Osteoblast (primary cell): ENCODE results near the gene SCN9A. TPM values are rescaled to one million over a fixed set of nuclear protein-coding genes. Genes with fewer than 3 reads are reported as not detected.

Experiments
- DNase-seq: peaks from one replicate; pipeline ENCODE4 v3.0.0; 2011; ENCODE audit warnings: low spot score, mixed read lengths; ENCODE audit not compliant: insufficient read length; ENCODE audit errors: missing footprints
- H2AFZ ChIP-seq: 2 replicates; pipeline ENCODE4 v1.6.0; 2011; ENCODE audit warnings: mild to moderate bottlenecking, low read length
- H3K27ac ChIP-seq: 2 replicates; pipeline ENCODE4 v1.5.1; 2011; ENCODE audit warnings: mild to moderate bottlenecking, low read depth, low read length, moderate library complexity
- H3K27me3 ChIP-seq: 2 replicates; pipeline ENCODE4 v1.6.0; 2012; ENCODE audit warnings: mild to moderate bottlenecking, control low read depth, inconsistent platforms, low read length, moderate library complexity; ENCODE audit not compliant: insufficient read depth
- H3K36me3 ChIP-seq: 2 replicates; pipeline ENCODE4 v1.5.1; 2011; ENCODE audit warnings: mild to moderate bottlenecking, low read length, control low read depth, moderate library complexity; ENCODE audit not compliant: insufficient read depth
- H3K4me1 ChIP-seq: 2 replicates; pipeline ENCODE4 v1.5.1; 2011; ENCODE audit warnings: mild to moderate bottlenecking, low read length, control low read depth, moderate library complexity; ENCODE audit not compliant: insufficient read depth
- H3K4me2 ChIP-seq: 2 replicates; pipeline ENCODE4 v1.6.0; 2011; ENCODE audit warnings: mild to moderate bottlenecking, low read length; ENCODE audit not compliant: insufficient read depth
- H3K4me3 ChIP-seq: fragments of 200-600 bp; sonication (generic); 3 replicates; pipeline ENCODE4 v1.5.1; 2012; ENCODE audit warnings: mild to moderate bottlenecking, low read length, inconsistent platforms; ENCODE audit not compliant: insufficient read depth
- H3K79me2 ChIP-seq: 2 replicates; pipeline ENCODE4 v1.6.0; 2012; ENCODE audit warnings: mild to moderate bottlenecking, low read length, control low read depth, inconsistent platforms; ENCODE audit not compliant: insufficient read depth
- H3K9me3 ChIP-seq: 2 replicates; pipeline ENCODE4 v1.5.1; 2011; ENCODE audit warnings: low read depth, low read length, control low read depth
- H4K20me1 ChIP-seq: 2 replicates; pipeline ENCODE4 v1.6.0; 2012; ENCODE audit warnings: mild to moderate bottlenecking, low read length, control low read depth; ENCODE audit not compliant: insufficient read depth
- total RNA-seq: library from RNA; depleted of rRNA; stranded (reverse); fragments of >200 nt; gene quantifications from 2 replicates; pipeline ENCODE4 v1.2.3, GENCODE V29; 2012
- TF ChIP-seq, protein P1 (sequence below): IDR thresholded peaks from 2 replicates; pipeline ENCODE4 v1.5.1; 2011; ENCODE audit warnings: mild to moderate bottlenecking, low read depth, low read length, moderate library complexity; ENCODE audit errors: extremely low read depth

Gene SCN9A
- 1.8 and 2.1 TPM in 2 replicates for total RNA-seq

GRCh38 chr2:166375736-166376487 is at the start of gene SCN9A:
SCN9A (minus strand) TSS chr2:166375944; CDS start chr2:166311756, 64,188 bp downstream.
- no peaks in the 10 kb centered on the region for H4K20me1 ChIP-seq
- TF ChIP-seq, protein P1, sequence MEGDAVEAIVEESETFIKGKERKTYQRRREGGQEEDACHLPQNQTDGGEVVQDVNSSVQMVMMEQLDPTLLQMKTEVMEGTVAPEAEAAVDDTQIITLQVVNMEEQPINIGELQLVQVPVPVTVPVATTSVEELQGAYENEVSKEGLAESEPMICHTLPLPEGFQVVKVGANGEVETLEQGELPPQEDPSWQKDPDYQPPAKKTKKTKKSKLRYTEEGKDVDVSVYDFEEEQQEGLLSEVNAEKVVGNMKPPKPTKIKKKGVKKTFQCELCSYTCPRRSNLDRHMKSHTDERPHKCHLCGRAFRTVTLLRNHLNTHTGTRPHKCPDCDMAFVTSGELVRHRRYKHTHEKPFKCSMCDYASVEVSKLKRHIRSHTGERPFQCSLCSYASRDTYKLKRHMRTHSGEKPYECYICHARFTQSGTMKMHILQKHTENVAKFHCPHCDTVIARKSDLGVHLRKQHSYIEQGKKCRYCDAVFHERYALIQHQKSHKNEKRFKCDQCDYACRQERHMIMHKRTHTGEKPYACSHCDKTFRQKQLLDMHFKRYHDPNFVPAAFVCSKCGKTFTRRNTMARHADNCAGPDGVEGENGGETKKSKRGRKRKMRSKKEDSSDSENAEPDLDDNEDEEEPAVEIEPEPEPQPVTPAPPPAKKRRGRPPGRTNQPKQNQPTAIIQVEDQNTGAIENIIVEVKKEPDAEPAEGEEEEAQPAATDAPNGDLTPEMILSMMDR, result no peak
- peaks cover 4% of the 10 kb centered on the region for H3K27me3 ChIP-seq
- H3K79me2 ChIP-seq, result peaks cover 2% of the 10 kb centered on the region
- peak within 1 kb of the TSS; percentile 82 for H2AFZ ChIP-seq
- peak; percentile 82 for DNase-seq
- no peak within 1 kb of the TSS for H3K27ac ChIP-seq
- H3K4me3 ChIP-seq, result peak within 1 kb of the TSS; percentile 79
- H3K9me3 ChIP-seq, result no peaks in the 10 kb centered on the region
- peaks cover 17% of the 10 kb centered on the region for H3K4me1 ChIP-seq
- H3K4me2 ChIP-seq, result peak within 1 kb of the TSS; percentile 85
- no peaks in the 10 kb centered on the region for H3K36me3 ChIP-seq

DNA sequence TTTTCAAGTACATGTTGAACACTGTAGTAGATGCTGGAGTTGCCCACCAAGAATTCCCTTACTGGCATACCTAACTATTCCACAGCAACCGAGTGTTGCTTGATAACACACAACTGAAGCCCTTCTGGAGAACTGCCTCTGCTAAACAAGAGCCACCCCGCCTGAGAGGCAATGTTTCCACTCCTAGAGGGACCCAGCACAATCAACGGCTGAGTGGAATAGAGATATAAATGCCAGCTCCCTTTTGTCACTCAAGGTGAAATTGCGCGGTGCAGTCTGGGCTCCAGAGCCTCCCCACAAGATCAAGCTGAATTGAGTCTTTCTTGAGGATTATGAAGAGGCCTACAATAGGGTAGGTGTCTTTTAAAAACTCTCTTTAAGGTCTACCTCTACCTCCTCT is 49.1 kb upstream of the SCN9A start:
- H4K20me1 ChIP-seq, result no peaks in the 10 kb centered on the region
- H3K79me2 ChIP-seq, result no peaks in the 10 kb centered on the region
- H3K4me3 ChIP-seq, result no peak overlapping the region
- no peak overlapping the region for H2AFZ ChIP-seq
- H3K36me3 ChIP-seq, result no peaks in the 10 kb centered on the region
- TF ChIP-seq, protein P1, result no peak
- DNase-seq, result no peak
- H3K4me2 ChIP-seq, result no peak overlapping the region
- no peaks in the 10 kb centered on the region for H3K4me1 ChIP-seq
- H3K9me3 ChIP-seq, result no peaks in the 10 kb centered on the region
- no peak overlapping the region for H3K27ac ChIP-seq
- H3K27me3 ChIP-seq, result no peaks in the 10 kb centered on the region

DNA sequence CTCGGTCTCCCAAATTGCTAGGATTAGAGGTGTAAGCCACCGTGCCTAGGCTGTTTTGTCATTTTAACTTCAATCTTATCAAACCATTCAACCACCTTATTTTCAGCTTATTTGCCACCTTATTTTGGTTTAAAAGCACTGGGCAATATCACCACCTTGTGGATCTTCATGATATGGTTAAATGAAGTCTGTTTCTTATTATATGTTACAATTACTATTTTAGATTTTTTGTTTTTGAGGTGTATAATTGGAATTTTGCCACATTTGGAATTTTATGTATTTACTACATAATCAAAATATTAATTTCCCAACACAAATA is 43.8 kb upstream of the SCN9A start:
- H4K20me1 ChIP-seq, result no peaks in the 10 kb centered on the region
- DNase-seq, result peak; percentile 27
- no peaks in the 10 kb centered on the region for H3K4me1 ChIP-seq
- no peaks in the 10 kb centered on the region for H3K9me3 ChIP-seq
- H2AFZ ChIP-seq, result no peak overlapping the region
- no peak overlapping the region for H3K4me3 ChIP-seq
- TF ChIP-seq, protein P1, result peak; percentile 63
- H3K27me3 ChIP-seq, result no peaks in the 10 kb centered on the region
- H3K36me3 ChIP-seq, result no peaks in the 10 kb centered on the region
- no peak overlapping the region for H3K4me2 ChIP-seq
- H3K27ac ChIP-seq, result no peak overlapping the region
- H3K79me2 ChIP-seq, result no peaks in the 10 kb centered on the region

- Histone ChIP-seq H3K27me3 (no peaks in the 10 kb centered on the region), H4K20me1 (no peaks in the 10 kb centered on the region), H3K4me3 (no peak overlapping the region), H3K9me3 (no peaks in the 10 kb centered on the region), H2AFZ (no peak overlapping the region), H3K79me2 (no peaks in the 10 kb centered on the region), H3K27ac (no peak overlapping the region), H3K36me3 (no peaks in the 10 kb centered on the region), H3K4me1 (no peaks in the 10 kb centered on the region), H3K4me2 (no peak overlapping the region)
- TF ChIP-seq, protein P1, result no peak
- no peak for DNase-seq
Observed at GRCh38 chr2:166418853-166419615, 43.3 kb upstream of the SCN9A start.
